T-helper 2 cell (primary cell): ENCODE results near the gene COPZ1.
"Not testable (repeated sequence)": the region's sequence is repeated elsewhere in the genome, so short reads cannot be mapped to it uniquely, and the experiment has no call there.

Experiments
- DNase-seq, 5 experiments: peaks; one replicate each; pipeline versions ENCODE4 v3.0.0 to v3.0.0-alpha.2; 2012 to 2022
- total RNA-seq, 2 donors: gene quantifications; one replicate each; lab custom pipeline; 2026; lab: John Stamatoyannopoulos, UW

Gene COPZ1, protein sequence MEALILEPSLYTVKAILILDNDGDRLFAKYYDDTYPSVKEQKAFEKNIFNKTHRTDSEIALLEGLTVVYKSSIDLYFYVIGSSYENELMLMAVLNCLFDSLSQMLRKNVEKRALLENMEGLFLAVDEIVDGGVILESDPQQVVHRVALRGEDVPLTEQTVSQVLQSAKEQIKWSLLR
- total RNA-seq: 34.3 to 60.1 reads per million in 2 donors

- DNase-seq: peak; percentile 73 to 99 (median 88)
Observed at GRCh38 chr12:54324617-54325441, at the start of gene COPZ1. Gene COPZ1, plus strand, starts transcription at chr12:54325131. Its CDS starts 33 bp downstream, at chr12:54325164.

GRCh38 chr12:54276368-54276767, 48.6 kb upstream of the COPZ1 start:
- no peak for DNase-seq

GRCh38 chr12:54277823-54278276, 47.1 kb upstream of the COPZ1 start:
- no peak for DNase-seq

DNA sequence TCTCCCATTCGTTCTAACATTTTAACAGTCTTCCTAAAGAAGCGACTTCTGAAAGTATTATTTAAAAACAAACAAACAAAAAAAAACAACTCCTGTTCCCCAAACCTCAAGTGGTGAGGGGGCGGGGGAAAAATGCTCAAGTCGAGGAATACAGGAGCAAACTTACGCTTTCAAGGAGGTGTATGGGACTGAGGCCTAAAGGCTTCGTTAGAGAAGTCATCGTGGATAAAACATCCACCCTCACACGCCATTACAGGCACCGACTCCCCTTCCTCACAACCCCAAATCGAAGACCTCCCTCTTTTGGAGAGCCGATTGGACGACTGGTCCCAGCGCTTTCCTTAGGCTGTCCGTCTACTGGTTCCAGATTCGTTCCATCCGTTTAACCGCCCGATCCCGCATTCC, 45.7 kb upstream of the COPZ1 start:
- no peak for DNase-seq

DNA sequence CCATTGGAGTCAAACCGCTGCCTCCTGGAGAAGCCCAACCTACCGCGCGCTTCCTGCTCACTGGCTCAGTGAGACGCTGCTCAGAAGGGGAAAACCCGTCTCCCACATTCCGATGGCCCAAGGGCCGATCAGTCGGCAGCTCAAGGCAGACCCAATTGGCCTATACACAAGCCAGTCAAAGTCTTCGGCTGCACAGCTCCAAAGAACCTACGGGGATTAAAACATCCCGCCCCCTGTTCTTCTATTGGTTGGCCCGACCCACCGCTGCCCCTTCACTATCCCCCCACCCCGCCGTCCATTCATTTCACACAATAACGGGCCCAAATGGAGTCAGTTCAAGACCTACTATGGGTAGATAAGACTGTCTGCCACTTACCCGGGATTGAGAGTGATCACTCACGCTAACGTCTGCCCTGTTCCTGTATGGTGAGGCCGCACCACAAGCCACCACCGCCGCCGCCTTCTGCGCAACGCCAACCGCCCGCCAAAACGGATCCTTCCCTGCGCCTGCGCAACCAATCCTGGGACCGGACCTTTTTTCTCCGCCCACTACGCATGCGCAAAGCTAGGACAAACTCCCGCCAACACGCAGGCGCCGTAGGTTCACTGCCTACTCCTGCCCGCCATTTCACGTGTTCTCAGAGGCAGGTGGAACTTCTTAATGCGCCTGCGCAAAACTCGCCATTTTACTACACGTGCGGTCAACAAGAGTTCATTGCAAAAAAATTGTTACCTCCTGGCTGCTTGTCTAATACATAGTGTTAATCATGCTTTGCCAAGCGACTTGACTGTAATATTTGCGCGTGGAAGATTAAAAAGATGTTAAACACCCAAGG, 45.1 kb upstream of the COPZ1 start, which contains the start of gene CBX5:
Gene CBX5 (minus strand): TSS at position 491 of the 836 bp plus-strand sequence. CDS start 22,472 bp downstream, outside the sequence.
- peak; percentile 97 to 100 (median 98) for DNase-seq

- peak; percentile 66 to 100 (median 92) for DNase-seq
Observed at GRCh38 chr12:54280468-54281260, 44.3 kb upstream of the COPZ1 start, which contains the start of gene HNRNPA1. Gene HNRNPA1, plus strand, starts transcription at chr12:54280726. Its CDS starts 82 bp downstream, at chr12:54280808.

GRCh38 chr12:54281261-54281638, 43.7 kb upstream of the COPZ1 start:
- not testable (repeated sequence) for DNase-seq

DNA sequence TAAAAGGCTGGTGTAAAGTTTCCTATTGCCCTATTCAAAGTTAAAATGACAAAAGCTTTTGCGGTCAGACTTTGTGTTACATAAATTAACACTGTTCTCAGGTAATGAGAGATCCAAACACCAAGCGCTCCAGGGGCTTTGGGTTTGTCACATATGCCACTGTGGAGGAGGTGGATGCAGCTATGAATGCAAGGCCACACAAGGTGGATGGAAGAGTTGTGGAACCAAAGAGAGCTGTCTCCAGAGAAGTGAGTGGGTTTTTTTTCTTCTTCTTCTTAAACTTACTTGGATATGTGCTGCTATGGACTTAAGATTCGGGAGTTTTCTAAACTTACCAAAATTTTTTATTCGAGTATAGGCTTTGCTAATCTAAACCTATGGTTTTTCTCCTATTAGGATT, 43.2 kb upstream of the COPZ1 start:
- DNase-seq: not testable (repeated sequence)

DNA sequence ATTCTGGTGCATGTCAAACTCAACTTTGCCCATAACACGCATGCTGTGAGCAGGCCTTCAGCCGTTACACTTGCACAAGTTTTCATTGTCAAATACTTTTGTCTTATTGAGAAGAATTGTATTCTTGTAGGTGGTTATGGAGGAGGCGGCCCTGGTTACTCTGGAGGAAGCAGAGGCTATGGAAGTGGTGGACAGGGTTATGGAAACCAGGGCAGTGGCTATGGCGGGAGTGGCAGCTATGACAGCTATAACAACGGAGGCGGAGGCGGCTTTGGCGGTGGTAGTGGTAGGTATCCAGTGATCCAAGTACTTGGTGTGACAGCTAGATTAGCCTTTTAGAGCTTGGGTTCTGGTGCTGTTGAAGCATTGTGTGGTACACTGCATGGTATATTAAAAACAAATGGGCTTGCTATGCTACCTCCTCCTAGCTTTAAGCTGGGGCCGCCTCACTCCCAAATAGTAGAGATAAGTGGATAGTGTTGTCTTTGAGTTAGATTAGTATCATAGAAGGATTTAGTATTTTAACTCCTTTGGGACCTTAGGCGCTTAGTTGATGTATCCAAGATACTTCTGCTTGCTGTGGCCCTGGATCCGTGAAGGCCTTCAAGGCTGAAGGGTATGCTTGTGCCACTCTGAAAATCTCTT, 41.9 kb upstream of the COPZ1 start:
- peak in 2 of 5 experiments; percentile 32 to 35 for DNase-seq

GRCh38 chr12:54284070-54284780, 40.7 kb upstream of the COPZ1 start:
- not testable (repeated sequence) for DNase-seq

GRCh38 chr12:54285150-54286041, 39.5 kb upstream of the COPZ1 start:
- DNase-seq: no peak

DNA sequence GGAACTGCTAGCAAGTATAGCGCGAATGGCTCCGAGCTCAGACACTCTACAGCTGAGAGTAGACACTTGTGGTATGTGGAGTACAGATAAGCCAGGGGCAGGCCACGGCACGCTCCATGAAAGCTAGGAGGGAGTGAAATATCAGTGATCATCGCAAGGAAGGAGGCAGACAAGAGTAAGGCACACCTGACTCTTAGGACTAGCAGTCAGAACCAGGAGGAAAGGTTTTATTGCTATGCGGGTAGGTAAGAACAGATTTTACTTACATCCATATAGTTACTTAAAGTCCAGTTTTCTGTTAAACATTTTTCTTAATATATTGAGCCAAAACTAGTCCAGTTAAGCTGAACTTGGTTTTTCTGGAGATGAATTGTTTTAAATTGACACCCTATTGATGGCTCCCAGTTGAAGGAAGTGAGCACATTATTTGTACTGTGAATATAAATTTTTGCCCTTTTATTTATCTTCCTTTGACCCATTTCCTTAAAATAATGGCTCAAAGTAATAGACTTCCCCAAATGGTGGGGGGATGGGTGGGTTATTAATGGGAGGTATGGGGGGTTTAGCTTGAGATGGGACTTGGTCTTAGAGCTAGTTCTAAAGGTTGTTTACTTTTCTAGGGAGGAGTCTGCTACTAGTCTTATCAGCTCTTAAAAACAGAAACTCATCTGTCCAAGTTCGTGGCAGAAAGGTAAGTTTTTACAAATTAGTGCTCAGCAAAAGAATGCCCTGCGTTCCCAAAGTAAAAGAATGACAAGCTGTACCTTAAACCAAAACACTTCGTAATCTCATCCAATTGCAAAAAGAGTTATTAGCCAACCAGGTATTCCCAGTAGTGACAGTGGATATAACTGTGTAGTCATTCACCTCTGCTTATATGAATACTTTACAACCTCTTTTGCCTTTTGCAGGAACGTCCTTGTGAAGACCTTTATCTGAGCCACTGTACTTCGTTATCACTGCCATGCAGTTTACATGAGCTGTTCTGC, 38.6 kb upstream of the COPZ1 start:
- DNase-seq: no peak

GRCh38 chr12:54287261-54288157, 37.4 kb upstream of the COPZ1 start:
- DNase-seq: no peak

DNA sequence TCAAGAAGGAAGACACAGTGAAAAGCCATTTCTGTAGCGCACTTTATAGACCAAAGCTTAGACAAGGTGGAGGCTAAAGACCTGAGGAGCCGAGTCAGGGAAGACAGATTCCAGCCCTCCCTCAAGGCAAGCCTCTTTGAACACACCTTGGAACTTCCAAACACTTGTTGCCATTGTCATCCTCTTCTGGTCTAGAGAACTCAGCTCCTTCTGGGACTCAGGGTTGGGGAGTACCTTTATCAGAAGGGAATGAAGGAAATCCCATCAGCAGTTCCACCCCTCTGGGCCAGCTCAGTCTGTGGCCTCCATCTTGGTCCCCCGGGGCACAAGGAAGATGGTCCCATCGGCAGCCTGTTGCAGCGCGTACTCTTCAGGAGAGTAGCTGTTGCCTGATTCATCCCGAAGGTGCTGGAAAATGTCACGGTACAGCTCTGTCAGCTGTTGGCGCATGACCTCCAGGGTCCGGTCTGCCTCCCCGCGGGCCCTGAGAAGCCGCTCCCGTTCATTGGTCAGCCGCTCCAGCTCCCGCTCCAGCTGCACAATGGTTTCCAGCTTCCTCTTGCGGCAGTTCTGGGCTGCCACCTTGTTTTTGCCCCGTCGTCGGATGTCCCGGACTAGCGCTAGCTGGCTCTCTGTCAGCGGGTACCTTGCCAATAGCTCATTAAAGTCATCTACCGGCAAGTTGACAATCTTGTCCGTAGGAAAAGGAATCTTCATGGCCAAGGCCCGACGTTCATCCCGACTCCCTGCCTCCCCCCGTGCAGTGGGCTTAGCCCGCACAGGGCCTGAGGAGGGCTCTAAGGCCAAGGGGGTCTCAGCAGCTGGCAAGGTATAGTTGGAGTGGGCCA, 32.6 kb upstream of the COPZ1 start:
- no peak for DNase-seq

- DNase-seq: no peak
Observed at GRCh38 chr12:54292931-54293241, 32.0 kb upstream of the COPZ1 start.
